ENCODE data around the gene TALDO1.
"Not testable (repeated sequence)": the region's sequence is repeated elsewhere in the genome, so short reads cannot be mapped to it uniquely, and the experiment has no call there.

Gene TALDO1

DNA sequence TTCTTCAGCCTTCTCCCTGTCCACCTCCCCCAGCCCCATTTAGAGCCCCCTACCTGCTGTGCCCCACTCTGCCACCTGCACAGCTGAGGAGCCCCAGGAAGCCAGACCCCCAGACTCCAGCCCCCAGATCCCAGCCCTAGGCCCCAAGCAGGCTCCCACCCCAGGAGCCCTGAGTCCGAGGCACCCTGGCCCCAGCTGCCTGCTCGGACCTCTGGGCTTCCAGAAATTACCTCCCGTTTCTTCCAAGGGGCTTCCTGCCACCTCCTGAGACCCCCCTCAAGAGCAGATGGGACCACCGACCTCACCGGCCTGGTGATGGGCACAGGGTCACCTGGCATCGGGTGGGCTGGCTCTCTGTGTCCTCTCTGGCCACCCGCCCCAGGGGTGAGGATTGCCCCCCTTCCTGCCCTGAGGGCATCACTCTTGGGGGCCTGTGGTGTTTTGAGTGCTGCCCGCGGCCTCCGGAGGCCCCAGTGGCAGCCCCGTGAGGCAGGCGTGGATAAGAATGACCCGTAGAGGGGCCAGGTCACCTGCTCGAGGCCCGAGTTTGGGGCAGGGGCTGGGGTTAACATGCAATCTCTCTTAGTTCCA lies 18.3 kb upstream of the TALDO1 start:
- no peak overlapping the region for H3K27ac Mint-ChIP-seq (ENCODE audit: low read depth)
- peaks cover 2% of the 10 kb centered on the region for H3K36me3 Mint-ChIP-seq (ENCODE audit: insufficient read depth)
- H3K4me1 Mint-ChIP-seq, result no peaks in the 10 kb centered on the region
- no peak overlapping the region for H3K4me3 Mint-ChIP-seq
- DNase-seq (ENCODE audit: low spot score in 2 of 2), result no peak
- ATAC-seq (replicated peaks; ENCODE audit: extremely low read depth, poor library complexity, severe bottlenecking), result no peak
- peaks cover 7% of the 10 kb centered on the region for H3K27me3 Mint-ChIP-seq
- H3K9me3 Mint-ChIP-seq, result no peaks in the 10 kb centered on the region

DNA sequence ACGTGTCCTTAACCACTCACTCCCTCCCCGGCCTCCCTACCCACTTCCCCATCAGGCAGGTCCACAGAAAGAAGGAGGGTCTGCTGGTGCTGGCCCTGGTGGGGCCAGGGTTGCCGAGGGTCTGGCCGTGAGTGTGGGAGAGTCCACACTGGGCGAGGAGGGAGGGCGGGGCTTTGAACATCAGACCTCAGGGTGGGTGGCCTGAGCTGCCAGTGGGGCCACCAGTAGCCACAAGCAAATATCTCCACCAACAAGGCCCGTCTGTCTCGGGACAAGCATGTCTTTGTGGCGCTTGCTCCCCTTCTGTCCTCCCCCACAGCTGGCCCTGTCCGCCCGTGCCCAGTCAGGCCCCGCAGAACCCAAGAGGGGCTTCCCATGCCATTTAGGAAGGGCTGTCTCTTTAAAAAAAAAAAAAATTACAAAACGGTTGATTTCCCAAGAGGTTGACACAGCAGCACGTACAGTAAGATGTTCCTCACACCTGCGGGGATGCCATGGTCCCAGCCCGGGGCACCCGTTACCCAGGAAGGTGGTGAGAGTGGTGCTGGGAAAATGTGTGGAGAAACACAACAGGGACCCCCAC lies 17.7 kb upstream of the TALDO1 start:
- H3K4me3 Mint-ChIP-seq, result no peak overlapping the region
- no peak for ATAC-seq (replicated peaks; ENCODE audit: extremely low read depth, poor library complexity, severe bottlenecking)
- H3K27ac Mint-ChIP-seq (ENCODE audit: low read depth), result no peak overlapping the region
- H3K27me3 Mint-ChIP-seq, result peaks cover under 1% of the 10 kb centered on the region
- H3K4me1 Mint-ChIP-seq, result no peaks in the 10 kb centered on the region
- no peaks in the 10 kb centered on the region for H3K9me3 Mint-ChIP-seq
- H3K36me3 Mint-ChIP-seq (ENCODE audit: insufficient read depth), result peaks cover under 1% of the 10 kb centered on the region
- no peak for DNase-seq (ENCODE audit: low spot score in 2 of 2)

DNA sequence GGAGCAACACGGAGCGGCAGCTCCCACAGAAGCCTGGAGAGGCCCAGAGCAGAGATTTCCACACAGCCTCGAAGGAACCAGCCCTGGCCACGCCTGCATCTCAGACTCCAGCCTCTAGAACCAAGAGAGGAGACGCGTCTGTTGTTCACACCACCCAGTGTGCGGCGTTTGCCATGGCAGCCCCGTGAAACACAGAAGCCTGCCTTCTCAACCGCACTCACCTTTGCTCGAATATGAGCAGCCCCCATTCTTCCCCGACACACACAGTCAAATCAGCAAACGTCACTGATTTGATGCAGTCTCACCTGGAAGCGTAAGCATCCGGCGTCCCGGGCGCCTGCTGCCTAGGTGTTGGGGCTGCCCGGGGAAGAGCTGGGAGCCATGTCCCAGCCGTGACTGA lies 14.2 kb upstream of the TALDO1 start:
- H3K27me3 Mint-ChIP-seq, result no peaks in the 10 kb centered on the region
- no peaks in the 10 kb centered on the region for H3K9me3 Mint-ChIP-seq
- no peak for ATAC-seq (replicated peaks; ENCODE audit: extremely low read depth, poor library complexity, severe bottlenecking)

DNA sequence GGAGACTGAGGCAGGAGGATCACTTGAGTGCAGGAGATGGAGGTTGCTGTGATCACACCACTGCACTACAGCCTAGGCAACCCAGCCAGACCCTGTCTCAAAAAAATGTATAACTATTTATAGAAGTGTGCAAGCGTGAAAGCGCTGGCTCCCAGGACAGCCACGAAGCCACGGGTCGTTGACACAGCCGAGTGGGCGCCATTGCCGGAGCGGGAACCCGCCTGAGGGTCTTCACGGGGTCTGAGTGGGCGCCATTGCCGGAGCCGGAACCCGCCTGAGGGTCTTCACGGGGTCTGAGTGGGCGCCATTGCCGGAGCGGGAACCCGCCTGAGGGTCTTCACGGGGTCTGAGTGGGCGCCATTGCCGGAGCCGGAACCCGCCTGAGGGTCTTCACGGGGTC lies 12.7 kb upstream of the TALDO1 start:
- not testable (repeated sequence) for ATAC-seq (replicated peaks; ENCODE audit: extremely low read depth, poor library complexity, severe bottlenecking); H3K27ac Mint-ChIP-seq (ENCODE audit: low read depth); H3K4me3 Mint-ChIP-seq; H3K27me3 Mint-ChIP-seq; H3K4me1 Mint-ChIP-seq; DNase-seq (ENCODE audit: low spot score in 2 of 2); H3K36me3 Mint-ChIP-seq (ENCODE audit: insufficient read depth); H3K9me3 Mint-ChIP-seq

More for the DNA sequence above, 14.2 kb upstream of the TALDO1 start:
- no peak for DNase-seq (ENCODE audit: low spot score in 2 of 2)
- Mint-ChIP-seq H3K4me1 (peaks cover 8% of the 10 kb centered on the region), H3K27ac (ENCODE audit: low read depth) (no peak overlapping the region), H3K4me3 (no peak overlapping the region), H3K36me3 (ENCODE audit: insufficient read depth) (no peaks in the 10 kb centered on the region)

DNA sequence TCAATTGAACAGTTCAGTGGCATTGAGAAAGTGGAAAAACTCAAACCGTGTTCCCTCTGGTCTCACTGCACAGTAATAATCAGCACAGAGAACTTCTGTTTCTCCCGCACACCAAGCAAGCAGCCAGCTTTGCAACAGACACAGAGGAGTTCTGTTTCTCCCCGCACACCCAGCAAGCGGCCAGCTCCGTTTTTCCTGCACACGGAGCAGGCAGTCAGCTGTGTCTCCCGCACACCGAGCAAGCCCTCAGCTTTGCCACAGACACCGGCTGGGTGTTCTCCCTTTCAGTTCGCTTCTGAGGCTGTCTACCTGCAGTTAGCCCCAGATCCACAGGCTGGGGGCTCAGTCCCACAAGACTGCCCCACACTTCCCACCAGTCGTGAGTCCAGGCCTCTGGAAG lies 9.9 kb upstream of the TALDO1 start:
- Mint-ChIP-seq H3K9me3 (no peaks in the 10 kb centered on the region), H3K27ac (ENCODE audit: low read depth) (no peak overlapping the region), H3K4me3 (peak overlapping the region; percentile 31), H3K36me3 (ENCODE audit: insufficient read depth) (no peaks in the 10 kb centered on the region), H3K27me3 (no peaks in the 10 kb centered on the region), H3K4me1 (peaks cover 8% of the 10 kb centered on the region)
- DNase-seq (ENCODE audit: low spot score in 2 of 2), result no peak
- ATAC-seq (replicated peaks; ENCODE audit: extremely low read depth, poor library complexity, severe bottlenecking), result no peak

DNA sequence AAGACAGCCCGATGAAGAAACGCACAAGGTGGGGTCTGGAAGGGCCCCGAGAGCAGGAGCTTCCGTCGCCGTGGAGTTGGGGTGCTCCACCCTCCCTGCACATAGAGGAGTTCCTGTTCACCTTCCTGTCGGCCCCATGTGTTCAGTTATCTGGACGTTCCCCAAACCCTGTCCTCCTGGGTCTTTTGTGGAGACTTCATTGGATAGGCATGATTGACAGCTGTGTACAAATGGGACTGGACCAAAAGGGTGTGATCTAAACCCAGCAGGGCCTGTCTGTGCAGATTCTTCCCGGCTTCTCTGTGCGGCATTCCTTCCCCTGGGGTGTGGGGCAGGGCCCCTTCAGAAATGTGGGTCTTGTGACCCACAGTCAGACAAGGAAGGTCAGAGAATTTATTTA lies 9.4 kb upstream of the TALDO1 start:
- ATAC-seq (replicated peaks; ENCODE audit: extremely low read depth, poor library complexity, severe bottlenecking); H3K9me3 Mint-ChIP-seq; H3K4me1 Mint-ChIP-seq; H3K27me3 Mint-ChIP-seq; H3K36me3 Mint-ChIP-seq (ENCODE audit: insufficient read depth); DNase-seq (ENCODE audit: low spot score in 2 of 2); H3K27ac Mint-ChIP-seq (ENCODE audit: low read depth): not testable (repeated sequence)
- H3K4me3 Mint-ChIP-seq, result peak overlapping the region; percentile 31

DNA sequence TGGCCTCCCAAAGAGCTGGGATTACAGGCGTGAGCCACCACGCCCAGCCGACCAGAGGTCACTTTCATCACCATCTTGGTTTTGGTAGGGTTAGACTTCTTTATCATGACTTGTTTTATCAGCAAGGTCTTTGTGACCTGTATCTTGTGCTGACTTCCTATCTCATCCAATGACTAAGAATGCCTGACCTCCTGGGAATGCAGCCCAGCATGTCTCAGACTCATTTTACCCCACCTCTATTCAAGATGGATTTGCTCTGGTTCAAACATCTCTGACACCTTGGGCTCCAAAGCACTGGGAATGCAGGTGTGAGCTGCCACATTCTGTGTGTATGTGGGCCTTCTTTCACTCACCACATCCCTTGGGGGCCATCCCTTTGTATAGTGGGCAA lies 5.1 kb upstream of the TALDO1 start:
- peaks cover 12% of the 10 kb centered on the region for H3K4me1 Mint-ChIP-seq
- H3K27me3 Mint-ChIP-seq, result no peaks in the 10 kb centered on the region
- ATAC-seq (replicated peaks; ENCODE audit: extremely low read depth, poor library complexity, severe bottlenecking), result no peak

DNA sequence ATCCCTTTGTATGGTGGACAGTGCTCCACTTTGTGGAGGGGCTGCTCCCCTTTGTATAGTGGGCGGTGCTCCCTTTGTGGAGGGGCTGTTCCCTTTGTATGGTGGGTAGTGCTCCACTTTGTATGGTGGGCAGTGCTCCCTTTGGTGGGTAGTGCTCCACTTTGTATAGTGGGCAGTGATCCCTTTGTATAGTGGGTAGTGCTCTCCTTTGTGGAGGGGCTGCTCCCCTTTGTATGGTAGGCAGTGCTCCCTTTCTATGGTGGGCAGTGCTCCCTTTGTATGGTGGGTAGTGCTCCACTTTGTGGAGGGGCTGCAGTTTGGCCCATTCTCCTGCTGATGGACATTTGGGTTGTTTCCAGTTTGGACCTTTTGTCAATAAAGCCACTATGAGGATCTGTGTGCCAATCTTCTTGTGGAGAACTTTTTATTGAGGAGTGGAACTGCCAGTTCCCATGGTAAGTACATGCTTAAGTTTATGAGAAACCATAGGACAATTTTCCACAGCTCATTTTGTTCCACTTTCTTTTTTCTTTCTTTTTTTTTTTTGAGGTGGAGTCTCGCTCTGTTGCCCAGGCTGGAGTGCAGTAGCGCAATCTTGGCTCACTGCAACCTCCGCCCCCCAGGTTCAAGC lies 4.6 kb upstream of the TALDO1 start:
- Mint-ChIP-seq H3K27me3 (no peaks in the 10 kb centered on the region), H3K9me3 (no peaks in the 10 kb centered on the region), H3K36me3 (ENCODE audit: insufficient read depth) (no peaks in the 10 kb centered on the region), H3K27ac (ENCODE audit: low read depth) (no peak overlapping the region), H3K4me1 (peaks cover 8% of the 10 kb centered on the region), H3K4me3 (no peak overlapping the region)
- DNase-seq (ENCODE audit: low spot score in 2 of 2) (no peak), ATAC-seq (replicated peaks; ENCODE audit: extremely low read depth, poor library complexity, severe bottlenecking) (no peak)

More for the DNA sequence above, 5.1 kb upstream of the TALDO1 start:
- Mint-ChIP-seq H3K27ac (ENCODE audit: low read depth) (no peak overlapping the region), H3K9me3 (no peaks in the 10 kb centered on the region), H3K36me3 (ENCODE audit: insufficient read depth) (no peaks in the 10 kb centered on the region), H3K4me3 (no peak overlapping the region)
- no peak for DNase-seq (ENCODE audit: low spot score in 2 of 2)

DNA sequence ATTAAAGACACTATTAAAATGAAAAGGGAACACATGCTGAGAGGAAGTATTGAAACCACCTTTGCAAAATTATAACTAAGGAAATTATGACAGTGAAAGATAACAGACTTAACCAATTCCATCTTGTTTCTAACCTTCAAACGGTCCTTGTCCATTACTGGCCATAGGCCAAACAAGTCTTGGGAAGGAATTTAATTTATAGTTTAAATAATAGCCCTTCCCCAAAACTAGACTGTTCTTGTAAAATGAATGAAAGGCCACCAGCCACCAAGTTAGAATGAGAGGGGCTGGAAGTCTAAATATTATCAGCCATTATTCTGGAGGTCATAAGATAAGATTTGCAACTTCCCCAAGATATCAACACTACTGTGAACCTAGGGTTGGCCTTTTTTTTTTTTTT lies 1.8 kb upstream of the TALDO1 start:
- Mint-ChIP-seq H3K9me3 (no peaks in the 10 kb centered on the region), H3K36me3 (ENCODE audit: insufficient read depth) (no peaks in the 10 kb centered on the region), H3K27ac (ENCODE audit: low read depth) (no peak overlapping the region), H3K27me3 (no peaks in the 10 kb centered on the region), H3K4me1 (peaks cover 4% of the 10 kb centered on the region), H3K4me3 (no peak overlapping the region)
- ATAC-seq (replicated peaks; ENCODE audit: extremely low read depth, poor library complexity, severe bottlenecking) (no peak), DNase-seq (ENCODE audit: low spot score in 2 of 2) (no peak)

DNA sequence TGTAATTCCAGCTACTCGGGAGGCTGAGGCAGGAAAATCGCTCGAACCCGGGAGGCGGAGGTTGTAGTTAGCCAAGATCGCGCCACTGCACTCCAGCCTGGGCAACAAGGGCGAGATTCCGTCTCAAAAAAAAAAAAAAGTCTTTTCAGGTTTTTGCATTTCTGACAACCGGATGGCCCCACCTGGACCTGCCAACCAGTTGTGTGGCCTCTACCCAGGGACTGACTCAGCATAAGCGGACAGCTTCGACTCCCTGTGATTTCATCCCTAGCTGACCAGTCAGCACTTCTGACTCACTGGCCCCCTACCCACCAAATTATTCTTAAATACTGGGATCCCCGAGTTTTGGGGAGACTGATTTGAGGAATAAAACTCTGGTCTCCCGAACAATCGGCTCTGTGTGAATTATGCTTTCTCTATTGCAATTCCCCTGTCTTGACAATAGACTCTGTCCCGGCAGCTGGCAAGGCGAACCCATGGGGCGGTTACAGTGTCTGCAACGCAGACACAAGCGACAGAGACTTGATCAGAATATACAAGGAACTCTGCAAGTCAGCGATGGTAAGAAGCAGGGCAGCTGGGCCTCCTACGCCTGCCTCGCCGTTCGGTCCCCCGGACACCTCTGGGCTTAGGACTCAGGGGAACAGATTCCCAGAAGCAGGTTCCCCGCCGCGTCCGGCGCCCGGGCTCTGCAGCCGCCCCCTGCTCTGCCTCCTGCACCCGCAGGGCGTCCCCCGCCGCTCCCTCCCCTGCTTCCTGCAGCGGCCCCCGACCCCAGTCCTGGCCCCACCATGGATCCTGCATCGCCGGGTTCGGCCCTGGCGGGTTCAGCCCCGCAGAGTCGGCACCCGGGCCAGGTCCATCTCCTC lies 741 bp upstream of the TALDO1 start:
- Mint-ChIP-seq H3K9me3 (no peaks in the 10 kb centered on the region), H3K4me3 (peak overlapping the region; percentile 79), H3K36me3 (ENCODE audit: insufficient read depth) (no peaks in the 10 kb centered on the region), H3K27ac (ENCODE audit: low read depth) (peak overlapping the region; percentile 44), H3K4me1 (peaks cover 4% of the 10 kb centered on the region), H3K27me3 (no peaks in the 10 kb centered on the region)
- ATAC-seq (replicated peaks; ENCODE audit: extremely low read depth, poor library complexity, severe bottlenecking) (peak; percentile 53), DNase-seq (ENCODE audit: low spot score in 2 of 2) (no peak)

DNA sequence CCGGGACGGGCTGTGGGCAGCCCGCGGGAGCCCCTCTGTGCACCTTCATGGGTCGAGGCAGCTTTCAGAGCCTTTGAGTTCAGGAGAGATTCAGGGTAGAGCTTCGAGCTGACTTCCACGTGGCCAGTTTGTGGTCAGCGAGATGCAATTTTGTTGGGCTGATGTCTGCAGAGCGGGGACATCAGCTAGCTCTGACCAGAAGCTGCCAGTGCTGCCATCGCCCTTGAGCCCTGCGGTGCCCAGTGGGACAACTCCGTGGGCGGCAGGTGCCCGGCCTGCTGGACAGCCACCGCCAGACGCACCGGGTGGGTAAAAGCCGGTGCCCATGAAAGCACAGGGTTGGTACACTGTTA lies 719 bp downstream of the TALDO1 start:
- no peaks in the 10 kb centered on the region for H3K27me3 Mint-ChIP-seq
- peak overlapping the region; percentile 82 for H3K27ac Mint-ChIP-seq (ENCODE audit: low read depth)
- peaks cover 4% of the 10 kb centered on the region for H3K4me1 Mint-ChIP-seq
- no peak for DNase-seq (ENCODE audit: low spot score in 2 of 2)
- no peaks in the 10 kb centered on the region for H3K9me3 Mint-ChIP-seq
- ATAC-seq (replicated peaks; ENCODE audit: extremely low read depth, poor library complexity, severe bottlenecking), result peak; percentile 5
- H3K4me3 Mint-ChIP-seq, result peak overlapping the region; percentile 79
- H3K36me3 Mint-ChIP-seq (ENCODE audit: insufficient read depth), result peaks cover 4% of the 10 kb centered on the region

DNA sequence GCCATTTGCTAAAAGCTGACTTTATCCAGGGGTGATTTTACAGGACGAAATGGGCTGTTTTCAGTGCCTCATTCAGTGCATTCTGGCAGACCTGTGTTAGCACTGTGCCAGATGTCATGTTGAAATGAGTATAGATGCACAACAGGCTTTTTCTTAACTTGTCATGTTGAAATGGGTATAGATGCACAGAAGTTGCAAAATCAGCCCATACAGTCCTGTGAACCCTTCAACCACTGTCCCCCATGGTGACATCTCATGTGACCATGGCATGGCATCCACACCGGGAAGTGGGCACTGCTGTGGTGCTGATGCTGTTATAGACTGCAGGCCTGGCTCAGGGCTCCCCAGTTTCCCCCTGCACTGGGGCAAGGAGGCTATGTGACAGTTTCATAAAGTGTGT lies 2.5 kb downstream of the TALDO1 start:
- no peak for DNase-seq (ENCODE audit: low spot score in 2 of 2)
- H3K27me3 Mint-ChIP-seq, result no peaks in the 10 kb centered on the region
- no peaks in the 10 kb centered on the region for H3K9me3 Mint-ChIP-seq

DNA sequence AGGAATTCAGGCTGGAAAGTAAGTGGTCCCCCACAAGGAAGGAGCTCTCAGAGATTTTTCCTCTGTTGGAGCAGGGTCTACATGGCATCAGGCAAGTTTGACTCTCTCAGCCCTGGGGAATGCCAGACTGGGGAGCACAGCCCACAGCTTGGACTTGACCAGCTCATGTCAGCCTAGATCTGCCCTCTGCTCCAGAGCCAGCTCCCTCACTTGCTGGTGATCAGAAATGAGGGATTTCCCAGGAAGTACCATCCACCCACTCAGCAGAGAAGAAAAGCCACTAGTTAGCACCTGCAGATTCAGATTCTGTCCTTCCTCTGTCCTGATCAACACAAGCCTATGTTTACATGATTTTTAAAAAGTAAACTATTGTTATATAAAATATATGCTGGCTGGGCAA lies 13.0 kb downstream of the TALDO1 start:
- H3K4me3 Mint-ChIP-seq, result no peak overlapping the region
- DNase-seq (ENCODE audit: low spot score in 2 of 2), result no peak
- no peak for ATAC-seq (replicated peaks; ENCODE audit: extremely low read depth, poor library complexity, severe bottlenecking)
- peaks cover 25% of the 10 kb centered on the region for H3K36me3 Mint-ChIP-seq (ENCODE audit: insufficient read depth)
- H3K27ac Mint-ChIP-seq (ENCODE audit: low read depth), result no peak overlapping the region
- H3K27me3 Mint-ChIP-seq, result no peaks in the 10 kb centered on the region
- no peaks in the 10 kb centered on the region for H3K4me1 Mint-ChIP-seq
- H3K9me3 Mint-ChIP-seq, result no peaks in the 10 kb centered on the region

More for the DNA sequence above, 2.5 kb downstream of the TALDO1 start:
- H3K36me3 Mint-ChIP-seq (ENCODE audit: insufficient read depth), result peaks cover 5% of the 10 kb centered on the region
- no peak overlapping the region for H3K27ac Mint-ChIP-seq (ENCODE audit: low read depth)
- ATAC-seq (replicated peaks; ENCODE audit: extremely low read depth, poor library complexity, severe bottlenecking), result no peak
- H3K4me1 Mint-ChIP-seq, result peaks cover 4% of the 10 kb centered on the region
- no peak overlapping the region for H3K4me3 Mint-ChIP-seq

All from central memory CD8-positive, alpha-beta T cell (primary cell).